Measurements from ENCODE around the gene CD79B.
"Not testable (repeated sequence)": the region's sequence is repeated elsewhere in the genome, so short reads cannot be mapped to it uniquely, and the experiment has no call there.

The CD79B gene

GRCh38 chr17:63909586-63909985 is 22.5 kb downstream of the CD79B start:
- not testable (repeated sequence) for DNase-seq

DNA sequence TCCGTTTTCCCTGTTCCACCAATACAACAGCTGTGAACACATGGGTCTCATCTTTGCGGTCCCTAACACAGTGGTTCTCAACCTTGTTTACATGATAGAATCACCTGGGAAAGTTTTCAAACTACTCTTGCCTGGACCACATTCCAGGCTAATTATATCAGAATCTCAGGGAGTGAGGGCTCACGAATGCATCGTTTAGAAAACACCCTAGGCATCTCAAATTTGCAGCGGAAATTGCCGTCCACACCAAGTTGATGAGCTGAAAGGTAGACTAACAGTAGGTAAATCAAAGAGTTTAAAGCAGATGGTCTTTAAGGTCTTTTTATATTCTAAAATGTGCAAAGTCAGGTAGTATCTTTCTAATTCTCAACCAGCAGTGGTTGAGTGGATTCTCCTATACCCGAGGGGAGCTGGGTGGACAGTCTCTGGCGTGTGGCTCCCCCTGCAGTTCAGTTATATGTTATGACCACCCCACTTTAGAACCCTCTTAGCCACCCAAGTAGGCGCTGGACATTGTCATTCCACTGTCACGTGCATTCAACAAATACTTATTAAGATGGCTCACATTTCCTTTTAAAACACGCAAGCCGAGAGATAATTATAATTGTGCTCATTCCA is 24.9 kb downstream of the CD79B start:
- not testable (repeated sequence) for DNase-seq

DNA sequence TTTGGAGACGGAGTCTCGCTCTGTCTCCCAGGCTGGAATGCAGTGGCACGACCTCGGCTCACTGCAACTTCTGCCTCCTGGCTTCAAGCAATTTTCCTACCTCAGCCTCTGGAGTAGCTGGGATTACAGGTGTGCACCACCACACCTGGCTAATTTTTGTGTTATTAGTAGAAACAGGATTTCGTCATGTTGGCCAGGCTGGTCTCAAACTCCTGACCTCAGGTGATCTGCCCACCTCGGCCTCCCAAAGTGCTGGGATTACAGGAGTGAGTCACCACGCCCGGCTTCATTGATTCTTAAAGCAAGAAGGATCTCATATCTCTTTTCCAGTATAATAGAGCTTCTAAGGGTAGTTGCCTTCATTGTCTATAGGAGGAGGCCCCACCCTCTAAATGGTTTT is 27.3 kb downstream of the CD79B start:
- DNase-seq, result not testable (repeated sequence)

GRCh38 chr17:63903787-63904201 is 28.3 kb downstream of the CD79B start:
- not testable (repeated sequence) for DNase-seq

DNA sequence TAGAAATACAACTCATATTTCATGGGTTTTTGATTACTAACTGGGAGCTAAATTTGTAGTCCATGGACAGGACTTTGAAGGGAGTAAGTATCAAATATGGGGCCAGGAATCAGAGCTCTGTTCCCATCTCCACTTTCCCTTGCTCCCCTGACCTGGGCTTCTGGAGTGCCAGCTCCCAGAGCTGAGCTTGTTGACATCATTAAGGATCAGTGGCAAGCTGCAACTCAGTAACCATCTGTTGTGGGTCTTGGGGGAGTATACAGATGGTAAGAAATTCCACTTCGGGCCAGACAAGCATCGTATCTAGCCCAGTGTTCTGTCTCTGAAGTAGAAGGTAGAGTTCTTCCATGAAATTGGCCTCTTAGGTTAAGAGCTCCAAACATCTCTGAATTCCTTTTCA is 30.2 kb downstream of the CD79B start:
- DNase-seq, result not testable (repeated sequence)

DNA sequence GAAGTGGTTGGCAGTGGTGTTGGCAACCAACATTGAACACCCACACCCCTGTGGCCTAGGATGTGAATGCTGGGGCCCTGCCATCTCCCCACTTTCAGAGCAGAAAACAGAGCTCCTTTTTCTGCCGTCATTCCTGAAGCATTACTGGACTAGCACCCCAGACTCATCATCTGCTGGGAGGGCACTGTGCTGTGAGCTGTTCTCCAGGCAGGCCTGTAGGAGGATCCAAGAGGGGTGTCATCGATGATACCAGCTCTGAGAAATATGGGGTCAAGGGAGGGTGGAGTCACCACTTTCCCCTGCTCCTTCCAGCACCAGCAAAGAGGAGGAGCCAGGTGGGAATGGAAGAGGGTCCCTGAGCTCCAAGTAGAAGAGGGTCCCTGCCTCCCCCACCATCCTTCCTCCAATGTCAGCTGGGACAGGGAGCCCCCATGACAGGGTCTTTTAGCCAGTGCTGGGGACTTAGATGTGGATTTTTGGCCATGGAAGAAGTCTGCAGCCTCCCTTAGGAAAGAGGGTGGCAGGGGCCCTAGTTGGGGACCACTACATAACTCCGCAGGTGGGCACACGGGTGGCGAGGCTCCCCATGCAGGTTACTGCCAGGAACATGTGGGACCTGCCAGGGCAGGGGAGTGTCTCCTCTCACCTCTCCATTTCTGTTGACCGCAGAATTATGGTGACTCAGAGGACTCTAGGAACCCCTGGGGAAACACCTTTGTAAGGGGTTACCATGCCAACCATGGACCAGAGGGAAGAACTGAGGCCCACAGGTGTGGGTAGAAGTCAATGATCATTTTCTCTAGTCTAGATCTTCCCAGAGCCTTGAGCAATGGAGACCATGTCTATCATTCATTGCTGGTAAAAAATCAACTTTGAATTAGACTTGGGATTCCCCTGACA is 33.0 kb downstream of the CD79B start:
- not testable (repeated sequence) for DNase-seq

DNA sequence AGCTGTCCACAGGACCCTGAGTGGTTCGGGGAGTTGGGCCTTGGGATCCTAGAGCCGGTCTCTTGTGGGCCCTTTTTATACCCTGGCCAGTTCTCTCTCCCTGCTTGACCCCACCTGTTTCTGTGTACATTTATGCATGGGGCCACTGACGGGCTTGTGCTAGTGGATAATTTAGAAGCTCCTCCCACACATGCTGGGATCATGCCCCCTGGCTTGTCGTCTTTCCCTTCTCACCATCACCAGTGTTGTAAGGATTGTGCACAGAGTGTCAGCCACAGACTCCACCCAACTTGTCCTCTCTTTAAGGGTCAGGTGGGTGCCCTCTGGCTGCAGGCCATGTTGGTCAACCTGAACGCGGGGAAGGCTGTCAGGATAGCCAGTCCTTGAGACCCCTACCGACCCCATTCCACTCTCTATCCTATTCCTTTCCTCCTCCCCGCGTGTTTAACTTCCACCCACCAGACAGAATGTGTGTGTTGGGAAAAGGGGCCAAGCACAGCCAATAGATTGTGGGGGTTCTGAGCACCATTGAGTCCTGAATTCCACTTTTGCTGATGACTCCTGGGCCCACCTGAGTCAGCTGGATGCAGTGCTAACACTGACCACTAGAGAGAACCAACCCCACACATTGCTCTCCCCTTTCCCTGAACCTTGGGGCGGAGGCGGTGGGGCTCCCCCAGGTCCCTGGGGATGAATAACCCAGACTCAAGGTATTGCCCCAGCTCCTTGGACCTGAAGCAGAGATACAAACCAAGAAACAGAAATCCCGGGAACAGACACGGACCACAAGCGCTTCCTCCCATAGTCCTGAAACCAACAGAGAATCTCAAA is 35.4 kb downstream of the CD79B start, which contains the start of gene CSH1:
CSH1 (minus strand) TSS at position 51 of the 831 bp plus-strand sequence. CDS start 63 bp downstream, outside the sequence.
- DNase-seq, result not testable (repeated sequence)

- DNase-seq, result not testable (repeated sequence)
Observed at GRCh38 chr17:63894821-63895220, 37.3 kb downstream of the CD79B start.

GRCh38 chr17:63894021-63894420 is 38.1 kb downstream of the CD79B start:
- not testable (repeated sequence) for DNase-seq

DNA sequence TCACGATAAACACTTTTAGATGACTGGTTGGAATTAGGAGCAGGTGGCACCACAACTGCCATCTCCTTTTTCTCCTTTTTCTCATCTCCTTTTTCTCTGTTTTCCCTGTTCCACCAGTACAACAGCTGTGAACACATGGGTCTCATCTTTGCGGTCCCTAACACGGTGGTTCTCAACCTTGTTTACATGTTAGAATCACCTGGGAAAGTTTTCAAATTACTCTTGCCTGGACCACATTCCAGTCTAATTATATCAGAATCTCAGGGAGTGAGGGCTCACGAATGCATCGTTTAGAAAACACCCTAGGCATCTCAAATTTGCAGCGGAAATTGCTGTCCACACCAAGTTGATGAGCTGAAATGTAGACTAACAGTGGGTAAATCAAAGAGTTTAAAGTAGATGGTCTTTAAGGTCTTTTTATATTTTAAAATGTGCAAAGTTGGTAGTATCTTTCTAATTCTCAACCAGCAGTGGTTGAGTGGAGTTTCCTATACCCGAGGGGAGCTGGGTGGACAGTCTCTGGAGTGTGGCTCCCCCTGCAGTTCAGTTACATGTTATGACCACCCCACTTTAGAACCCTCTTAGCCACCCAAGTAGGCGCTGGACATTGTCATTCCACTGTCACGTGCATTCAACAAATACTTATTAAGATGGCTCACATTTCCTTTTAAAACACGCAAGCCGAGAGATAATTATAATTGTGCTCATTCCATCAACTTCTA is 39.7 kb downstream of the CD79B start:
- DNase-seq, result not testable (repeated sequence)

- not testable (repeated sequence) for DNase-seq
Observed at GRCh38 chr17:63889026-63889848, 42.9 kb downstream of the CD79B start.

GRCh38 chr17:63885119-63885518 is 47.0 kb downstream of the CD79B start:
- DNase-seq, result not testable (repeated sequence)

DNA sequence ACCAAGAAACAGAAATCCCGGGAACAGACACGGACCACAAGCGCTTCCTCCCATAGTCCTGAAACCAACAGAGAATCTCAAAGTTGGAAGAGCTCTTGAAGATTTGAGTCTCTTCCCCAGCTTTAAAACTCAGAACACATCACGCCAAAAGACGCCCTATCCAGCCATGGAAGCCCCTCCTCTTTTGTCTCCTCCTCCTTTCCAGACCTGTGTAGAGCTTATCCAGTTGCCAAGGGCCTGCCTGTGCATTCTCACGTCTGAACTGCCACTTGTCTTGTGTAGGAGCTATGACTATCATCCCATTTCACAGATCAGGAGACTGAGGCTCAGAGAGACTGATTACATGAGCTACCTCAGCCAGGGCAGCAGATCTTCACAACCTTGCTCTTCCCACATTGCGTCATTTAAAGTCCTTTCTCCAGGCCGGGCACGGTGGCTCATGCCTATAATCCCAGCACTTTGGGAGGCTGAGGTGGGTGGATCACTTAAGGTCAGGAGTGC is 49.5 kb downstream of the CD79B start:
- DNase-seq, result not testable (repeated sequence)

DNA sequence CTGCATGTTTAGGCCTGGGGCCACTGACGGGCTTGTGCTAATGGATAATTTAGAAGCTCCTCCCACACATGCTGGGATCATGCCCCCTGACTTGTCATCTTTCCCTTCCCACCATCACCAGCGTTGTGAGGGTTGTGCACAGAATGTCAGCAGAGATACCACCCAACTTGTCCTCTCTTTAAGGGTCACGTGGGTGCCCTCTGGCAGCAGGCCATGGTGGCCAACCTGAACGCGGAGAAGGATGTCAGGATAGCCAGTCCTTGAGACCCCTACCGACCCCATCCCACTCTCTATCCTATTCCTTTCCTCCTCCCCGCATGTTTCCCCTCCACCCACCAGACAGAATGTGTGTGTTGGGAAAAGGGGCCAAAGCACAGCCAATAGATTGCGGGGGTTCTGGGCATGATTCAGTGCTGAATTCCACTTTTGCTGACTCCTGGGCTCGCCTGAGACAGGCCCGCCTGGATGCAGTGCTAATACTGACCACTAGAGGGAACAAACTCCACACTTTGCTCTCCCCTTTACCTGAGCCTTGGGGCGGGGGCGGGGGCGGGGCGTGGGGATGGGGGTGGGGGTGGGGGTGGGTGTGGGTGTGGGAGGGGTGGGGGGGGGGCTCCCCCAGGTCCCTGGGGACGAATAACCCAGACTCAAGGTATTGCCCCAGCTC is 50.1 kb downstream of the CD79B start, which contains the start of gene GH2:
GH2 (minus strand) TSS at position 10 of the 667 bp plus-strand sequence. CDS start 143 bp downstream, outside the sequence.
- peak; percentile 29 for DNase-seq

GRCh38 chr17:63881337-63881736 is 50.8 kb downstream of the CD79B start:
- DNase-seq, result not testable (repeated sequence)

GRCh38 chr17:63880706-63881105 is 51.4 kb downstream of the CD79B start:
- no peak for DNase-seq

Data from effector CD8-positive, alpha-beta T cell (primary cell).